ENCODE data around the gene PLAGL2.
"Not testable (repeated sequence)": the region's sequence is repeated elsewhere in the genome, so short reads cannot be mapped to it uniquely, and the experiment has no call there.

Gene PLAGL2, protein sequence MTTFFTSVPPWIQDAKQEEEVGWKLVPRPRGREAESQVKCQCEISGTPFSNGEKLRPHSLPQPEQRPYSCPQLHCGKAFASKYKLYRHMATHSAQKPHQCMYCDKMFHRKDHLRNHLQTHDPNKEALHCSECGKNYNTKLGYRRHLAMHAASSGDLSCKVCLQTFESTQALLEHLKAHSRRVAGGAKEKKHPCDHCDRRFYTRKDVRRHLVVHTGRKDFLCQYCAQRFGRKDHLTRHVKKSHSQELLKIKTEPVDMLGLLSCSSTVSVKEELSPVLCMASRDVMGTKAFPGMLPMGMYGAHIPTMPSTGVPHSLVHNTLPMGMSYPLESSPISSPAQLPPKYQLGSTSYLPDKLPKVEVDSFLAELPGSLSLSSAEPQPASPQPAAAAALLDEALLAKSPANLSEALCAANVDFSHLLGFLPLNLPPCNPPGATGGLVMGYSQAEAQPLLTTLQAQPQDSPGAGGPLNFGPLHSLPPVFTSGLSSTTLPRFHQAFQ

DNA sequence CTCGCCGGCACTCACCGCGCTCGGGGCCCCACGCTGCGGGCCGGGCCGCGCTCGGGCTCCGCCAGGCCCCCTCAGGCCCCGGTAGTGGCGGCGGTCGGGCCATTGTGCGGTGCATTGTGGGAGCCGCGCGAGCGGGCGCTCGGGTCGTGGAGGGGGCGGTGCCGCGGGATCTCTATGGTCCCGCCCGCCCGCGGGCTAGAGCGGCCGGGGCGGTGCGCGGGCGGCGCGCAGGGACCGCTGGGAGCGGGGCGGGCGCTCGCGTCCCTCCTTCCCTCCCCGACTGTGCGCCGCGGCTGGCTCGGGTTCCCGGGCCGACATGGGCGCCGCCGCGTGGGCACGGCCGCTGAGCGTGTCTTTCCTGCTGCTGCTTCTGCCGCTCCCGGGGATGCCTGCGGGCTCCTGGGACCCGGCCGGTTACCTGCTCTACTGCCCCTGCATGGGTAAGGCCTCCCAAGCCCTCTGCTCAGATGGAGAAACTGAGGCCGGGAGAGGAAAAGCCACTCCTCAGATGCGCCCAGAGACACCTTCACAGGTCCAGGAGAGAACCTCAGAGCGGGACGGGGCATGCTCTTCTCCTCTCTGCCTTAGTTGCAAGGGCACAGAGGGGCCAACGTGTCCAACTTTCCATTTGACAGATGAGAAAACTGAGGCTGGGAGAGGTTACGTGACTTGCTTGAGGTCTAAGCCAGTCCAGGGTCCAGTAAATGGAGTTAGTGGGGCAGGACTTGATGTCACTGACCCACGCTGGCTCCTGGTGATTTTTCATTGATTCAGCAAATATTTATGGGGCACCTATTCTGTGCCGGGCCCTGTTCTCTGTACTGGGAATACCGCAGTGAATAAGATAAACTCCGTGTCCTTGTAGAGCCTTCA, at the start of gene PLAGL2, which contains the start of gene POFUT1:
Gene PLAGL2 (minus strand): TSS at position 118 of the 873 bp plus-strand sequence. CDS start 5,565 bp downstream, outside the sequence.
Gene POFUT1 (plus strand): TSS at position 255 of the 873 bp plus-strand sequence. CDS start 62 bp downstream, at position 317.
- DNase-seq (ENCODE audit: low read depth in 3 of 3): peak; percentile 77 to 90 (median 84)

DNA sequence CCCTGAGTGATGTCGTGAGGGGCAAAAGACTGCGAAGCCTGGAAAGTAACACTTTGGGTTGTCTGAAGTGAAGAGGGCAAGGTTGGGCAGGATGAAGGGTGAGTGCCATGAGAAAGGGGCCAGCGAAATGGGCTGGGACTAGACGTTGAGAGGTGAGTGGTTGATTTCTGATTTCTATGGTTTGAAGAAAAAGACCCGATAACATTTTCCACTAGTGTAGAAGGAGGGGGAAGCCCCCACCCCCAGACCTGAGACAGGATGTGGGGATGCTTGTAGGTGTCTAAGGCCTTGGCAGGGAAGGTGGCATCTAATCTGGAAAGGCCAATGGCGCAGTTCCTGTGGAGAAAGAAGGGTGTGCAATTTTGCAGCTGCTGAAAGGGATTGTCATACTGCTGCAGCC, 44.6 kb upstream of the PLAGL2 start:
- DNase-seq (ENCODE audit: low read depth in 3 of 3): peak; percentile 68 to 90 (median 80)

DNA sequence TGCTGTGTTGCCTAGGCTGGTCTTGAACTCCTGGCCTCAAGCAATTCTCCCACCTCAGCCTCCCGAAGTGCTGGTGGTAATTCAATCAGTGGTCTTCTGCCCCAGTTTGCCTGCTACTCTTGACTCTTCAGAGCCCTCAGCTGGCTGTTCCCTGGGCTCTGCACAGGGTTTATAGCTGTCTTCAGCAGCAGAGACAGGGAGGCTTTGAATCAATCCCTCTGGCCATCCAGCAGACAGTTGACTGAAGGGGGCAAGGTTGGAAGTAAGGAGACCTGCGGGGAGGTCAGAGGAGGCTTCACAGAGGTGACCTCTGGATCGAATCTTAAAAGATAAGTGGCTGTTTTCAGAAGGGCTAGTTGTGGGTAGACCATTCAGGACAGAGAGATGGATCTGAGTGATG, 43.9 kb upstream of the PLAGL2 start:
- DNase-seq (ENCODE audit: low read depth in 3 of 3): no peak

DNA sequence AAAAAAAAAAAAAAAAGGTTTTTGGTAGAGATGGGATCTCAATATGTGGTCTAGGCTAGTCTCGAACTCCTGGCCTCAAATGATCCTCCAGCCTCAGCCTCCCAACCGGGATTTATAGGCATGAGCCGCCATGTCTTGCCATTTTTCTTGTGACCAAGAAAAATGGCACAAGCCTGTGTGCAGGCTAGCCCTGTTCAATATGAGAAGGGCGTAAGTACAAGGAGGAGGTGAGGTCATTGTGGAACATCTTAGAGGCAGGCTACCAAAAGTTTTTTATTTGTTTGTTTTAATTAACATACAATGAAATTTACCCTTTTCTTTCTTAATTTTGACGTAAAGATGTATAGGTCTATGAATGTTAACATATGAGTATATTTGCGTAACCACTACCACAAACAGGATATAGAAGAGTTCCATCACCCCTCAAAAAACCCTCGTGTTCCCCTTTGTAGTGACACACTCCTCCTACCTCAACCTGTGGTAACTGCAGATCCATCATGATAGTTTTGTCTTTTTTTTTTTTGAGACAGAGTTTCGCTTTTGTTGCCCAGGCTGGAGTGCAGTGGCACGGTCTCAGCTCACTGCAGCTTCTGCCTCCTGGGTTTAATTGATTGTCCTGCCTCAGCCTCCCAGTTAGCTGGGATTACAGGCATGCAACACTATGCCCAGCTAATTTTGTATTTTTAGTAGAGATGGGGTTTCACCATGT, 41.6 kb upstream of the PLAGL2 start:
- DNase-seq (ENCODE audit: low read depth in 3 of 3): peak in 2 of 3 experiments; percentile 18 to 20

DNA sequence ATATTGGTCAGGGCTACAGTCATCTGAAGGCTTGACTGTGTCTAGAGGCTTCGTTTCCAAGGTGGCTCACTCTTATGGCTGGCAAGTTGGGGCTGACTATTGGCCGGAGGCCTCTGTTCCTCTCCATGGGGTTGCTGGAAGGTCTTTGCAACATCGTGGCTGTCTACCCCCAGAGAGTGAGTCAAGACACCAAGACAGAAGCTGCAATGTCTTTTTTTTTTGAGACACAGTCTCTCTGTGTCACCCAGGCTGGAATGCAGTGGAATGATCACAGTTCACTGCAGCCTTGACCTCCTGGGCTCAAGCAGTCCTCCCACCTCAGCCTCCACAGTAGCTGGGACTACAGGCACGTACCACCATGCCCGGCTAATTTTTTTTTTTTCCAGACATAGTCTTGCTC, 40.5 kb upstream of the PLAGL2 start:
- no peak for DNase-seq (ENCODE audit: low read depth in 3 of 3)

DNA sequence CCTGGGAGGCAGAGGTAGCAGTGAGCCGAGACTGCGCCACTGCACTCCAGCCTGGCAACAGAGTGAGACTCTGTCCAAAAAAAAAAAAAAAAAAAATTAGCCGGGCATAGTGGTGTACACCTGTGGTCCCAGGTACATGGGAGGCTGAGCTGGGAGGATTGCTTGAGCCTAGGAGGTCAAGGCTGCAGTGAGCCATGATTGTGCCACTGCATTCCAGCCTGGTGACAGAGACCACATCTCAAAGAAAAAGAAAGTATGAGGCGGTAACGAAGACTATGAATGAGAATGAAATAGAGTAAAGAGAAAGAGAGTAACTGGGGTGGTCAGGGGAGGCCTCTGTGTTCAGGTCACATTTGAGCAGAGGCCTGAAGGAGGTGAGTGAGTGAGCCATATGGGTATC, 38.7 kb upstream of the PLAGL2 start:
- DNase-seq (ENCODE audit: low read depth in 3 of 3): not testable (repeated sequence)

DNA sequence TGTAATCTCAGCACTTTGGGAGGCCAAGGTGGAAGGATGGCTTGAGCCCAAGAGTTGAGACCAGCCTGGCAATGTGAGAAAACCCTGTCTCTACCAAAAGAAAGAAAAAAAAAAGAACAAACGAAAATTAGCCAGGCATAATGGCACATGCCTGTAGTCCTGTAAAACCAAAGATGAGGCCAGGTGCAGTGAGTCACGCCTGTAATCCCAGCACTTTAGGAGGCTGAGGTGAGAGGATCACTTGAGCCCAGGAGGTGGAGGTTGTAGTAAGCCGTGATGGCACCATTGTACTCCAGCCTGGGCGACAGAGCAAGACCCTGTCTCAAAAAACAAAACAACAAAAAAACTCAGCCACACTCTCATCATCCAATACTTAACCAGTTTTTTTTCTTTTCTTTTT, 37.4 kb upstream of the PLAGL2 start:
- no peak for DNase-seq (ENCODE audit: low read depth in 3 of 3)

DNA sequence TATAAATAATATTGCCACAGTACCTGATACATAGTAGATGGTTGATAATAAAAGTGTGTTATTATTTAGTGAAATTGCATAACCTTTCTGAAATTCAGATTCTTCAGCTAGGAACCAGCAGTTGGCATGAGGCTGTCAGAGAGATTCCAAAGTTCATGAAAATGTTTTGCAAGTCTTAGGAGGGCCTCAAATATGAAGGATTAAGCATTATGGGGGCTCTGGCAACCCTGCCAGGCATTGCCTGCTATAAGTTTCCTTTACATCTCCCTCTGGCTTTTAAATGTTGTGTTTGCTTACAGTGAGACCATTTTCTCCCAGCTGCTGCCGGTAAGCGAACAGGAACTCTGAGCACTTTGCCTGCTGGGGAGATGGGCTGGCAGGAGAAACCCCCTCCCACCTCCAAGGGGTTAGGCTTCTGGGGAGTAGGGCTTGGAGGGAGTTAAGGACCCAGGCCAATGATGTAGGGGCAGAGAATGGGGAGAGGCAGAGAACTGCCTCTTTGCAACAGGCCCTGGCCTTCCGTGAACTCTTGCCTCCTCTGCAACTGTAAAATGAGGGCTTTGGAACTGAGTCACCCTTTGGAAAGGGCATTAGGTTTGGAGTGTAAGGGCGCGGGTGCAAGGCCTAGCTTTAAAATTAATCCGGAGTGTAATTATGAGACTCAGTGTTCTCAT, 36.7 kb upstream of the PLAGL2 start:
- DNase-seq (ENCODE audit: low read depth in 3 of 3): no peak

DNA sequence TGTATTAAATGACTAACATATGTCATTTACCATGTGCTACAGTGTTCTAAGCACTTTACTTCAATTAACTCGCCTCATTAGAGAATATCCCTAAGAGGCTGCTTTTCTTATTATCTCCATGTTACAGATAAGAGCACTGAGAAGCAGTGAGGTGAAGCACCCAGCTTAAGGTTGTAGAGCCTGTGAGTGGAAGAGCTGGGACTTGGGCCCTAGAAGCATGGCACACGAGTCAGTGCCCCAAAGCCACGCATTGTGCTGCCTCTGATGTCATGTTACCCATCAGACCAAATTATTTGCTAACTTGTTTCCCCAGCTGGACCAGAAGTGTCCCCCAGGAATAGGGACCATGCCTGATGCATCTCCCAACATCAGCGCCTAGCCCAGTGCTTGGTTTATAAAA, 34.3 kb upstream of the PLAGL2 start:
- no peak for DNase-seq (ENCODE audit: low read depth in 3 of 3)

DNA sequence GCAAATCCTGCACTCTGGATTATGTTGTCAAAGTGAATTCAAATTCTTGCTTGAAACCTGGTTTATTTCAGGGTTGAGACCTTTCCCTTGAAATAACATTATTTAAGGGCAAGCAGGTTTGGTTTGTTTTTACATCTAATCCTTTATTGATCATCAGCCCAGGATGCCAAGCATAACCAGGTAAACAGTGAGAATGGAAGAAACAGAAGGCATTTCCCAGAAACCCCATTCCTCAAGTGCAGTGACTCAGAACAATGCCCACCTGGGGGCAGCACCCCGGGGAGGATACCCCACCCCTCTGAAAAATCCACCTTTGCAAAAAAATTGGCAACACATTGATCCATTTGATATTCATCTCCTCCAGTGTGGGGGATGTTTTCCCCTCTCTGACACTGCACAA, 32.7 kb upstream of the PLAGL2 start:
- no peak for DNase-seq (ENCODE audit: low read depth in 3 of 3)

DNA sequence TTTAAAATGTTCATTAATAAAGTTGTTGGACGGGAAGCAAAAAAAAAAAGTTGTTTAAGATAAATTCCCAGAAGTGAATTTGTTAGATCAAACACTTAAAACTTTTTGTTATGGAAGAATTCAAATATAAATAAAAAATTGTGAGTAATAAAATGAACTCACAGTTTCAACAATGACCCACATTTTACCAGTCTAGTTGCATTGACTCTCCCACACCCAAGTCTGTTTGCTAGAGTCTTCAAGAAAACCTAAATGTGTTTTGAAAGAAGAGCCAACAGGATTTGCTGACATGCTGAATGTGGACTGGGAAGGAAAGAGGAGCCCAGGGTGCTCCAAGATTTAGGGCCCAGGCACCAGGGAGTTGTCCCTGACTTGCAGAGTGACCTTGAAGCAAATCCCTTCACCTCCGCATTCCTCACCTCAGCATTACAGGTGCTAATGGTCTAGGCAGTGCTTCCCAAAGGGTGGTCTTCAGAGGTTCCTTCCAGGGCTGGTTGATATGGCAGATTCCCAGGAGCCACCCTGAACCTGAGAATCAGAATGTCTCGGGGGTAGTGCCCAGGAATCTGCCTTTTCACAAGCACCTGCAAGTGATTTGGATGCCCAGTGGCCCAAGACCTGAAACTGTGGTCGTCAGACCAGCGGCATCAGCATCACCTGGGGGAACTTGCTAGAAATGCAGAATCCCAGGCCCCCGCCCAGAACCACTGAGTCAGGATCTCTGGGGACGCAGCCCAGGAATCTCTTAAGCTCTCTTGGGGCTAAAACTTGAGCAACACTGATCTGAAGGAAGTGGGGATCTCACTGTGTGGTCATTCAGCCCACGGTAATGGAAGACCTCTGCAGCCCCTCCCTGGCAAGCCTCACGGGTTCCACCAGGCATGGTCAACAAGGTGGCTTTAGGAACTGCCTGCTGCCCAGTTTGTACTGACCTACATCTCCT, 31.2 kb upstream of the PLAGL2 start:
- no peak for DNase-seq (ENCODE audit: low read depth in 3 of 3)

DNA sequence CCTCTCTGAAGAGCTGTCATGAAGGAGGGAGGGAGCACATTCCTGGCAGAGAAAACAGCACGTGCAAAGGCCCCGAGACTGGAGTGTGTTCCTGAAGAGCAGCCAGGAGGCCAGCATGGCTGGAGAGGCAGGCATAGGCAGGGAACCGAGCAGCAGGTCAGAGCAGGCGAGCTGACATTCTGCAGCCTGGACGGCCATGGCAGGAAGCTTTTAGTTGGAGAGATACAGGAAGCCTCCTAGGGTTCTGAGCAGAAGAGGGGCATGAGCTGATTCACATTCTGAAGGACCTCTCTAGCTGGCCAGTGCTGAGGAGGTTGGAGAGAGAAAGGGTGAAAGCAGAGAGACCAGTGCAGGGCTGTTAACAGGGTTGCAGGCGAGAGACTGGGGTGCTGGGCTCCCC, 29.9 kb upstream of the PLAGL2 start:
- DNase-seq (ENCODE audit: low read depth in 3 of 3): no peak

DNA sequence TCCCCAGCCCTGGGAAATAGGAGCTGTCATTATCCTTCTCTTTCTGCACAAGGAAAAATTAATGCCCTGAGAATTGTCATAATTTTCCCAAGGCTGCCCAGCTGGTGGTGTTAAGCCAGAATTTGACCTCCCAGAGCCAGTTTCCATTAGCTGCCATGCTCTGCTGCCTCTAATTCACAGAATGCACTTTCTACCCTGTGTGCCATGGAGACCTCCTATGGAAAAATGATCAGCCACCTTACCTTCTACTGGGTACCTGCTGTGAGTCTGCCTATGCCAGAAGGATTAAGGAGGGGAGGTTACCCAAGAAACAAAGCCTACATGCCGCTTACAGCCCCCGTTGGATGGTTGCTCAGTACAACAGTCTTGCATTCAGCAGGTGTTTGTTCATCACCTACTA, 29.3 kb upstream of the PLAGL2 start:
- DNase-seq (ENCODE audit: low read depth in 3 of 3): no peak

DNA sequence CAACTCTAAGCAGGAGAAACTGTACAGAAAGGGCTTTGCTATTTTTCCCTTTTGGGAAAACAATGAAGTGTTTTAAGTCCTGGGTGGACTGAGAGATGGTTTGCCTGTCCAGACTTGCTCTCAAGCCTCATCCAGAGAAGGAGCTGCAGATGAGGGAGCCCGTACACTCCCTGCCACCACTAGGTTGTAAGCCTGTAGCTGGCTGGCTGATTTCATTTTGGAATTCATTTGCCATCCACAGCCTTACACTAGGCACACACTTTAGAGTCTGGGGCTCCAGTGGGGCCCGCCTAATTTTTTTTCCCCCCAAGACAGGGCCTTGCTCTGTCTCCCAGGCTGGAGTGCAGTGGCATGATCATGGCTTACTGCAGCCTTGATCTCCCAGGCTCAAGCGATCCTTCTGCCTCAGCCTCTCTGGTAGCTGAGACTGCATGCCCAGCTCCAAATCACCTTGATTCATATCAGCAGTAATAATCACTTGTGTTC, 28.5 kb upstream of the PLAGL2 start:
- DNase-seq (ENCODE audit: low read depth in 3 of 3): no peak

DNA sequence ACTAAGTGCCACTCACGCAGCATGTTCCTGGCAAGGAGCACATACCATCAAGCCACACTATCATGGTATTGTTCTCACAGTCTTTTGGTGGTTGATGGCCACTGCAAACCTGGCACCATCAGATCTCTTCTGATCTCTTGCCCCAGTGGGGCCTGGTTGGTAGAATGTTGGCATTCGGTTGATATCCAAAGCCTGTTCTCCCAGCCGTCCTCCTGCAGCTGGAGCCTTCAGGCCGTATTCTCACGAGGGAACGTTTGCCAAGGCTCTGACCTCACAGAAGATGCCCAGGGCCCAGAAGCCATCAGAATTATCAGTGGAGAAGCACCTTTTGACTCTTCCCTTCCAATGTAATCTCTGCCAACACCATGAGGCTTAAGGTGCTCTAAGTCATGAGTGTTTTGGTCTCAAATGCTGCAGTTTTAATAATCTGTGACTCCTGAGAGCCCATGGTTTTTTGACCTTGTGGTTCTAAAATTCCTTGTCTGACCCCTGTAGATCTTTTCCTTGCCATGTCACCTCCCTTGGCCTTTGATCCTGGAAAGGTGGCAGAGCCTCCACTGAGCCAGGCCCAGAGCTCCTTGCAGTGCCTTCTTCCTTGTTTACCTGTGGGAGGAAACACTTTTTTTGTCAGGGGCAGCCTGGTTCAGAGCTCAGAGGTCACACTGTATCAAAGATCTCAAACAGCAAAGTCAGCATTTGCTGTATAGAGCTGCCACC, 27.9 kb upstream of the PLAGL2 start:
- DNase-seq (ENCODE audit: low read depth in 3 of 3): no peak

DNA sequence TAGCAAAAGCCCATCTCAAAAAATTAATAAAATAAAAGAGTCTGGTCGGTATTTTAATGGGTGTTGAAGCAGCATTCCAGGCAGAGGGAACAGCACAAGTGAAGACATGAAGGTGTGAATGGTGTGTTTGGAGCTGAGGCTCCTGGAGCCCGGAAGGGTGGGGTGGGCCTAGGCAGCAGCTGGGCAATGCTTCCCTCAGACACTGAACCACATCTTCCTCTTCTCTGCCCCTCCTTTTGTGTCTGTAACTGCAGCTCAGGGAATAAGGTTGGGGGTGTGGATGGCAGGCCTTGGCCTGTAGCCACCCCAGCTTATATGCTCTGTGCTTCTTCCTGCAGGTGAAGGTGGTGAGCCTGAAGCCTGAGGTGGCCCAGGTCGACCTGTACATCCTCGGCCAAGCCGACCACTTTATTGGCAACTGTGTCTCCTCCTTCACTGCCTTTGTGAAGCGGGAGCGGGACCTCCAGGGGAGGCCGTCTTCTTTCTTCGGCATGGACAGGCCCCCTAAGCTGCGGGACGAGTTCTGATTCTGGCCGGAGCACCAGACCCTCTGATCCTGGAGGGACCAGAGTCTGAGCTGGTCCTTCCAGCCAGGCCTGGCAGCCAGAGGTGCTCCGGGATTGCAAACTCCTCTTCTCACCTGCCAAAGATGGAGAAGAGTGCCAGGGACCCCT, 26.7 kb upstream of the PLAGL2 start:
- DNase-seq (ENCODE audit: low read depth in 3 of 3): no peak

DNA sequence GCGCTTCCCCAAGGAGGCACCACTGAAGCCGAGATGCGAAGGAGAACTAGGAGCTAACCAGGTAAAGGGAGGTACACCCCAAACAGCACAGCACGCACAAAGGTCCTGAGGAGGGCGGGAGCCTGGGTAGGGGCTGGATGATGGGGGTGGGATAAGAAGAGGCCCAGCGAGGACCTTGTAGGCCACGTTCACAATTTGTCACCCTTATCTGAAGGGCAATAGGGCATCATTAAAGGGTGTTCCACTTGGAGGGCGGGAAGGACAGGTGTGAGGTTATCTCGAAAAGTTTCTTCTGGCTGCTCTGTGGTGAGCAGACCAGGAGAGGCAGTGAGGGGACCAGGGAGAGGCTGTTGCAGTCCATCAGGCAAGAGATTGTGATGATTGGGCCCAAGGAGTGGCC, 25.7 kb upstream of the PLAGL2 start:
- no peak for DNase-seq (ENCODE audit: low read depth in 3 of 3)

DNA sequence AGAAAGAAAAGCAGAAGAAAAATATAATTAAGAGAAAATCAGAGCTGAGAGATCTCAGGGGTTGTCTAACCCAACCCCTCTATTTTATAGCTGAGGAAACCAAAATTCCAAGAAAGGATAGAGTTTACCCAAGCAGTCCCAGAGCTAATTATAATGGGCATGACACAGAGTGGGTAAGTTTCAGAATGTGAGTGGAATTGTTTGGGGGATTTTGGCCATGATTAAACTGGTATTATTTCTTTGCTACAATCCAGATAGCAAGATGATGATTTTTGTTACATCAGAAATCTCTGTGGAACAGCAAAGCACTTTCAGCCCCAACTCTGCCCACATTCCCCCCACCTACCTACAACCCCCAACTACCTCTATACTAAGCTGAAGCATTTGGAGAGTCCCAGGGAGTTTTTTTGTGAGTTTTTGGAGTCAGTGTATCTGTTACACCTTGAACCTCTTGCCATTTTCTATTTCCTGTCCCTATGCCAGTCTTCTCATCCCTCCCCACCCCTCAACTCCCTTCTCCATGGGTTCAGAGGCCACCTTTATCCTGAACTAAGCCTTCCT, 24.9 kb upstream of the PLAGL2 start:
- peak in 1 of 3 experiments; percentile 19 for DNase-seq (ENCODE audit: low read depth in 3 of 3)
